CD14-positive monocyte (primary cell): ENCODE data around the gene TTC28. TPM values are rescaled to one million over a fixed set of nuclear protein-coding genes. Genes with fewer than 3 reads are reported as not detected.
"Not testable (repeated sequence)": the region's sequence is repeated elsewhere in the genome, so short reads cannot be mapped to it uniquely, and the experiment has no call there.

Experiments used
- DNase-seq, 3 donors: peaks; one replicate each; pipeline ENCODE4 v3.0.0-alpha.2; 2011 to 2022
- H2AFZ ChIP-seq: 2 replicates; pipeline ENCODE4 v1.6.0; 2012; ENCODE audit warnings: mild to moderate bottlenecking, low read depth, low read length, inconsistent platforms; ENCODE audit not compliant: insufficient read depth, poor library complexity, severe bottlenecking
- H3K27ac ChIP-seq, 2 donors: 1 replicate in 1 of 2; 2 replicates in 1 of 2; pipeline ENCODE4 v1.5.1; 2012 to 2013; ENCODE audit warnings: low read length in 2 of 2, control low read depth in 1 of 2, inconsistent platforms in 1 of 2, low read depth in 1 of 2, mild to moderate bottlenecking in 1 of 2
- H3K27me3 ChIP-seq, 2 donors: one replicate each; pipeline versions ENCODE4 v1.6.0 to v1.6.1; 2011 to 2013; ENCODE audit warnings: low read length in 2 of 2; ENCODE audit not compliant: control insufficient read depth in 2 of 2, insufficient read depth in 2 of 2
- H3K36me3 ChIP-seq, 2 donors: replicated peaks in 1 of 2; 1 replicate in 1 of 2; 2 replicates in 1 of 2; pipeline versions ENCODE4 v1.5.1 to v1.6.1; 2012 to 2013; ENCODE audit warnings: low read length in 2 of 2, control low read depth in 1 of 2, inconsistent platforms in 1 of 2, mild to moderate bottlenecking in 1 of 2; ENCODE audit not compliant: insufficient read depth in 2 of 2, control insufficient read depth in 1 of 2
- H3K4me1 ChIP-seq, 2 donors: 1 replicate in 1 of 2; 2 replicates in 1 of 2; pipeline versions ENCODE4 v1.5.1 to v1.6.1; 2012 to 2013; ENCODE audit warnings: low read length in 2 of 2, control low read depth in 1 of 2, inconsistent platforms in 1 of 2, mild to moderate bottlenecking in 1 of 2, moderate library complexity in 1 of 2; ENCODE audit not compliant: insufficient read depth in 2 of 2, control insufficient read depth in 1 of 2
- H3K4me2 ChIP-seq: replicated peaks from 2 replicates; pipeline ENCODE3; 2012; ENCODE audit warnings: low read length, moderate library complexity, mild to moderate bottlenecking; ENCODE audit not compliant: poor library complexity, severe bottlenecking; ENCODE audit errors: extremely low read depth
- H3K4me3 ChIP-seq, 3 experiments: fragments of 200-600 bp in 1 of 3; sonication (generic) in 1 of 3; replicated peaks in 1 of 3; 1 replicate in 2 of 3; 2 replicates in 1 of 3; pipeline ENCODE4 v1.5.1; 2011 to 2013; ENCODE audit warnings: low read length in 3 of 3, mild to moderate bottlenecking in 3 of 3, control low read depth in 2 of 3, low read depth in 2 of 3, inconsistent platforms in 1 of 3, moderate library complexity in 1 of 3
- H3K79me2 ChIP-seq: 2 replicates; pipeline ENCODE4 v1.6.0; 2012; ENCODE audit warnings: mild to moderate bottlenecking, control low read depth, inconsistent platforms, low read length, moderate library complexity; ENCODE audit not compliant: insufficient read depth
- H3K9ac ChIP-seq: 2 replicates; pipeline ENCODE4 v1.6.0; 2017; ENCODE audit warnings: low read length, mild to moderate bottlenecking; ENCODE audit not compliant: insufficient read depth, poor library complexity, severe bottlenecking
- H3K9me3 ChIP-seq, 2 donors: replicated peaks in 1 of 2; 1 replicate in 1 of 2; 2 replicates in 1 of 2; pipeline versions ENCODE4 v1.5.1 to v1.6.1; 2012 to 2013; ENCODE audit warnings: low read length in 2 of 2, control low read depth in 1 of 2; ENCODE audit not compliant: control insufficient read depth in 1 of 2, insufficient read depth in 1 of 2
- H4K20me1 ChIP-seq: 2 replicates; pipeline ENCODE4 v1.6.0; 2012; ENCODE audit warnings: mild to moderate bottlenecking, low read length, control low read depth, moderate library complexity; ENCODE audit not compliant: insufficient read depth
- H3K27ac Mint-ChIP-seq, 7 donors: one replicate each; pipeline ENCODE4 v1.8.0; 2020; ENCODE audit warnings: mild to moderate bottlenecking in 7 of 7, mixed read lengths in 7 of 7, moderate library complexity in 6 of 7, inconsistent platforms in 2 of 7
- H3K27me3 Mint-ChIP-seq, 3 donors: one replicate each; pipeline ENCODE4 v1.8.0; 2021 to 2022; ENCODE audit warnings: low read depth in 3 of 3, mild to moderate bottlenecking in 3 of 3, mixed read lengths in 3 of 3, moderate library complexity in 3 of 3, inconsistent platforms in 1 of 3
- H3K36me3 Mint-ChIP-seq, 2 donors: one replicate each; pipeline ENCODE4 v1.8.0; 2020; ENCODE audit warnings: mixed read lengths in 2 of 2, inconsistent platforms in 1 of 2, mild to moderate bottlenecking in 1 of 2
- H3K4me1 Mint-ChIP-seq: one replicate; pipeline ENCODE4 v1.8.0; 2020; ENCODE audit warnings: mild to moderate bottlenecking, mixed read lengths
- H3K4me3 Mint-ChIP-seq, 2 donors: one replicate each; pipeline ENCODE4 v1.8.0; 2020; ENCODE audit warnings: mild to moderate bottlenecking in 2 of 2, mixed read lengths in 2 of 2, moderate library complexity in 1 of 2
- H3K9me3 Mint-ChIP-seq, 7 donors: one replicate each; pipeline ENCODE4 v1.8.0; 2020 to 2022; ENCODE audit warnings: mixed read lengths in 7 of 7, mild to moderate bottlenecking in 6 of 7, moderate library complexity in 6 of 7, inconsistent platforms in 2 of 7
- CTCF ChIP-seq: fragments of 200-600 bp; IDR thresholded peaks from one replicate; pipeline ENCODE4 v1.8.0; 2022; ENCODE audit warnings: antibody characterized with exemption, mild to moderate bottlenecking
- WGBS: methylation state at CpG from one replicate; pipeline ENCODE4 v1.1.5; 2013; ENCODE audit warnings: missing lambda C conversion rate; ENCODE audit not compliant: insufficient coverage; 5-methylcytosine and 5-hydroxymethylcytosine counted together
- intact Hi-C, 2 donors: fragments of 100-400 bp; cut with micrococcal nuclease; formaldehyde crosslinking; loops; one replicate each; pipeline versions ENCODE4 v1.15.0 to v1.15.1; 2023
- polyA plus RNA-seq, 3 donors: library from polyadenylated mRNA; depleted of rRNA in 1 of 3; unstranded in 2 of 3; stranded (reverse) in 1 of 3; fragments of 300-500 nt in 2 of 3; fragments of >200 nt in 1 of 3; fragmentation: Illumina TruSeq in 2 of 3; gene quantifications; 1 replicate in 2 of 3; 2 replicates in 1 of 3; pipeline ENCODE4 v1.2.3, GENCODE V29; 2012 to 2021

The TTC28 gene
- polyA plus RNA-seq, 3 donors = 0.24 to 0.61 TPM; not detected in 1

- H3K9me3 ChIP-seq = no peaks in the 10 kb centered on the region
- Mint-ChIP-seq H3K4me3 (no peak overlapping the region), H3K9me3 (peaks cover 0 to 6% (median 0%) of the 10 kb centered on the region in 7 donors), H3K4me1 (no peaks in the 10 kb centered on the region), H3K36me3 (no peaks in the 10 kb centered on the region), H3K27me3 (peaks cover 2 to 9% (median 6%) of the 10 kb centered on the region in 3 donors), H3K27ac (no peak overlapping the region)
- H3K27me3 ChIP-seq = no peaks in the 10 kb centered on the region
- no peak for TF ChIP-seq CTCF
- no peaks in the 10 kb centered on the region for H3K36me3 ChIP-seq
- intact Hi-C loops = no loop called here
- DNase-seq = no peak
- no peak overlapping the region for H2AFZ ChIP-seq
- H3K4me2 ChIP-seq = no peak overlapping the region
- H4K20me1 ChIP-seq = no peaks in the 10 kb centered on the region
- H3K79me2 ChIP-seq = no peaks in the 10 kb centered on the region
- WGBS = no CpG with 5 or more reads among the region's 2 CpGs
- H3K4me3 ChIP-seq = no peak overlapping the region
- no peak overlapping the region for H3K9ac ChIP-seq
- no peak overlapping the region for H3K27ac ChIP-seq
- H3K4me1 ChIP-seq = no peaks in the 10 kb centered on the region
These were observed 60.4 kb downstream of the TTC28 start for GRCh38 chr22:28619236-28619635.

- H4K20me1 ChIP-seq, H3K27me3 Mint-ChIP-seq, H3K4me1 Mint-ChIP-seq, DNase-seq, H3K9me3 ChIP-seq, H3K4me3 ChIP-seq, H3K4me2 ChIP-seq, H3K4me3 Mint-ChIP-seq, H3K9ac ChIP-seq, H3K79me2 ChIP-seq, H3K27ac ChIP-seq, H3K27me3 ChIP-seq, H2AFZ ChIP-seq, H3K27ac Mint-ChIP-seq, intact Hi-C loops, H3K4me1 ChIP-seq, H3K36me3 ChIP-seq, H3K36me3 Mint-ChIP-seq: not testable (repeated sequence)
- peaks cover 0 to 11% (median 0%) of the 10 kb centered on the region in 7 donors for H3K9me3 Mint-ChIP-seq
- WGBS = no CpG with 5 or more reads among the region's 4 CpGs
These were observed 64.2 kb downstream of the TTC28 start for GRCh38 chr22:28615423-28615822.
